Epithelial cell of prostate (primary cell): ENCODE measurements around the gene XPO6.
A peak's percentile ranks its signal among the peaks of the same experiment; 100 is the strongest.

ENCODE experiments used
- DNase-seq: peaks from one replicate; pipeline ENCODE4 v3.0.0-alpha.2; 2011; ENCODE audit warnings: low read depth, low spot score
- H3K27ac ChIP-seq: fragments of 450-650 bp; 2 replicates; pipeline ENCODE4 v1.5.1; 2017; ENCODE audit warnings: mild to moderate bottlenecking

The XPO6 gene

DNA sequence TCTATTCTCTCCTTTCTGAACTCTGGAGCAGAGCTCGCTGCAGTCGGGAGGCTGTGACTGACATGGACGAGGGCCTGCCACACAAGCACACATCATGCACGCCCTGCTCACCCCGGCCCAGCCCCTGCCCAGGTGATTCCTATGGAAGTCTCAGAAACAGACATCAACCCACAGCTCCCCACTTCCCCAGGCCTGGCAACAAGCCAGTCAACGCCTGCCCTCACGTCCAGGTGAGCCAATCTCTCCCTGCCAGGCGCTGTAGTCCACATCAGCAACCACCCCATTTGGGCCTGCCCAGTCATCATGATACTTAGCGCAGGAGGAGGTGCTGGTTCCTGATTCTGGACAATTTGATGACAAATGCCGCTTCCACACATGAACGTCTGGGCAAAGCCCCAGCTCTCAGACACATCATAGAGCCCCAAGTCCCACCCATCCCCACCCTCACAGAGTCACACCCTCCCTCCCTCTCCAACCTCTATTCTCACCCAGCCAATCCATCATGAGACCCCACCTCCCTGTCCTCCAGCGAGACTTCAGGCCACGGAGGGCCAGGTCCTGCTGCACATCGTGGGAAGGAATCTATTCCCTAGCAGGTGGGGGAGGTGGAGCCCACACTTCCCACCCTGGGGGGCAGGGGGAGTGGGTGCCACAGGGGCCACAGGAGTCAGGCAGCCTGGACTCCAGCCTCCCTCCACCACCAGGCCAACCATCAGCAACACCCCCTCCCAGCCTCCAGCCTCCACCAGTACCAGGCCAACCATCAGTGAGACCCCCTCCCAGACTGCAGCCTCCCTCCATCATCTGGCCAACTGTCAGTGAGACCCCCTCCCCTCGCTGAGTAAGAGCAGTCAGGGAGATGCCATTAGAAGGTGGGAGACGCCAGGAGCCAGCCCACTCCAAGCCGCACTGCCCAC lies 114.5 kb downstream of the XPO6 start:
- no peak for DNase-seq
- H3K27ac ChIP-seq: no peak overlapping the region

DNA sequence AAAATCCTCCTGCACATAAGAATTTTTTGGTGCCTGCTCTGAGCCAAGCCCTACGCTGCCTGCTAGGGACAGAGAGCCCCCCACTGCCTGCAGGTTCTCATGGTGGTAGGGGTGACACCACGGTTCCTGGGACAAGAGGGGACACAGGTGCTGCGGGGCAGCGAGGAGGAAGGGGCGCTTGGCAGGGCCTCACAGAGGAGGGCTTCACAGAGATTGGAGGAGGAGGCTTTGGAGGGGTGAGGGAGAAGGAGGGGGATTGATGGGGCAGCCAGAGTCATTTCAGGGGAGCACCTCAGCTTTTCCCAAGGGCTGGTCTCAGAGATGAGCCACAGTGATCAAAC lies 118.4 kb downstream of the XPO6 start:
- DNase-seq: no peak
- H3K27ac ChIP-seq: peak overlapping the region; percentile 60

DNA sequence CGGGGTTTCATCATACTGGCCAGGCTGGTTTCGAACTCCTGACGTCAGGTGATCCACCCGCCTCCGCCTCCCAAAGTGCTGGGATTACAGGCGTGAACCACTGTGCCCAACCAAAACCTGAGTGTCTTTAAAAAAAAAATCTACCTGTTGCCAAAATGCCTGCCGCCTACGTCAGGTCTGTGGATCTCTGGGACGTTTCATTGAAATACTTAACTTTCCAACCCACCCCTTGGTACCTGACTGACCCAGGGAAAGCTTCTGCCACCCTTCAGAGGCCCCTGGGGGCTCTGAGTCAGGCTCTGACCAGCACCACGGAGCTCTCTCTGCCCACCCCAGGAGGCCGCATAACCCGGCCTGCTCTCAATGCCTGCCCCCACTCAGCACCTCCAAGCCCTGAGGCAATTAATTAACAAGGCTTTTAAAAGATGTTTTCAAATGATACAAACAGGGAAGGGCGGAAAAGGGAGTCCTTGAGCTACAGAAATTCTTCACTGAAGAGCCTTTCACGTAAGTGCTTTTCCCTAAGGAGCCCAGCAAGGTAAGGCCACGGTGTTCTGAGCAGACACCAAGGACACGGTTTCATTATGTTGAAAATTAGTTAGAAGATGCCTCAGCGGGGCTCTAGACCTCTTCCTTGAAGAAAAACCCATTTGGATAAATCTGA lies 118.9 kb downstream of the XPO6 start:
- DNase-seq: no peak
- H3K27ac ChIP-seq: peak overlapping the region; percentile 60

DNA sequence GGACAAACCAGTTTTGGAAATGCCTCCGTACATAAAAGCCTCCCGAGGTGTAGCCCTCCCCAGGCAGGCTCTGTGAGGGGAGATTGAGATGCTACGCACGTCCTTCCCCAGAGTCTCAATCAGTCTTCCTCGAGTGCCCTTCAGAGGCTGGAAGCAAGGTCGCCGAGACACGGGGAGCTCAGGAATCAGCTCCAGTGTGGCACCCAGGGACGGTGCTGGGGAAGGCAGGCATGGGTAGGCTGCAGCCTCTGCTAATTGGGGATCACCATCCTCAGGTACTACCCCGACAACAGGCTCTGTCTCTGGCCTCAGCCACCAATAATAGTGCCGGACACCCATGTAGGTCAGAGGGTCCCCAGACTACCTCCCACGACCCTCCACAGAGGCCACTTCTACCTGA lies 120.1 kb downstream of the XPO6 start:
- DNase-seq: no peak
- H3K27ac ChIP-seq: no peak overlapping the region

DNA sequence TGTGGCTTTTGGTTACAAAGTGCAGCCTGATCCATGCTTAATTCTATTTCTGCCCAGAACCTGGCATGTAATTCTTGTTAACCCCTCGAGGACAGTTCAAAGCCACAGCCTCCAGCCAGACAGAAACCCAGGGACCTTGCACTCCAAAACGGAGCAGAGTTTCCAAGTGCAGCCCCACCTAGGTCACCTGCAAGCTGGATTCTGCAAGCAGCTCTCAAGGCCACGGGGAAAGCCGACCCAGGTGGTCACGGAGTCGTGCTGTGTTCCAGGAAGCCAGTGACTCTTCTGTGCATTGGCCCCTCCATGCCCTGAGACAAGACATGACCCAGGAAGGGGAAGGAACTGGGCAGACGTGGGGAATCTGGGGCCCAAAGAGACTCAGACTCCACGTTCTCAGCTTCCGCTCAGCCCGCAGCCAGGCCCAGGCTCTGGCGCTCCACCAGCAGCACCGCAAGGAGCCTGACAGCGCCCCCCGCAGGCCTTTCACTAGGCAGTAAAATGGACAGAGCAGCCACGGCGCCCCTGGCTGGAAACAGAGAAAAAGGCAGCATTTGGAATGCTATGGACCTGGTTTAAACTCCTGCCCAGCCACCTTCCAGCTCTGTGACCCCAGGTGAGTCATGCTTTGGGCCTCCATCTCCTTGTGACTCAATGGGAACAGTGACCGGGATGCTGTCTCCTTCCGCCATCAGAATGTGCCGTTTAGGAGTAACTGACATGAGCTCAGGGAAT lies 121.0 kb downstream of the XPO6 start:
- DNase-seq: no peak
- H3K27ac ChIP-seq: no peak overlapping the region

DNA sequence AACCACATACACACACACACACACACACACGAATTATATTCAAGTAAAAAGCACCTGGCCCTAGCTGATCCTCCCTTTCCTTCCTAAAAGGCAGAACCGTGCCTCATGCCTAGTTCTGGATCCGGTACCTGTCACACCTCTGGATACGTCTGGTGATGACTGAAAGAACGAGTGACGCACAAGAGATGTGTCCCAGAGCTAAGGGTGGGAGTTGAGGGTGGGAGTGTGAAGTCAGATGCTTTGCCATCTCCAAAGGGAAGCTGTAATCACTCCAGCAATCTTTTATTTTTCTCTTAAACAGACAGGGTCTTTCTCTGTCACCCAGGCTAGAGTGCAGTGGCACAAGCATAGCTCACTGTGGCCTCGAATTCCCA lies 121.8 kb downstream of the XPO6 start:
- no peak overlapping the region for H3K27ac ChIP-seq
- no peak for DNase-seq

DNA sequence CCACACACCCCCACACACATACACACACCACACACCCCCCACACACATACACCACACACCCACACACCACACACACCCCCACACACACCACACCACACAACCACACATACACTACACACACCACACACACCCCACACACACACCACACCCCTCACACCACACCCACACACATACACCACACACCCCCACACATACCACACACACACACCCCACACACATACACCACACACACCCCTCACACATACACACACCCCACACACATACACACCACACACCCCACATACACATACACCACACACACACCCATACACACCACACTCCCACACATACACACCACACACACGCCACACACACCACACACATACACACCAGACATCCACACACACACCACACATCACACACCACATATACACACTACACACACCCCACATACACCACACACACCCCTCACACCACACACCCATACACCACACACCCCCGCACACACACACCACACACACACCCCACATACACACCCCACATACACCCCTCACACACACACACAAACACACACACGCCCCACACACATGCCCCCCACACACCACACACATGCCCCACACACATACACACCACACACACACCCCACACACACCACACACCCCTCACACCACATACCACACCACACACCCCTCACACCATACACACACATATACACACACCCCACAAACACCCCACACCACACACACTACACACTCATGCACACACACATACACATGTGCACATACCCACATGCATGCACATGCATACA lies 122.4 kb downstream of the XPO6 start:
- H3K27ac ChIP-seq: no peak overlapping the region
- DNase-seq: no peak

DNA sequence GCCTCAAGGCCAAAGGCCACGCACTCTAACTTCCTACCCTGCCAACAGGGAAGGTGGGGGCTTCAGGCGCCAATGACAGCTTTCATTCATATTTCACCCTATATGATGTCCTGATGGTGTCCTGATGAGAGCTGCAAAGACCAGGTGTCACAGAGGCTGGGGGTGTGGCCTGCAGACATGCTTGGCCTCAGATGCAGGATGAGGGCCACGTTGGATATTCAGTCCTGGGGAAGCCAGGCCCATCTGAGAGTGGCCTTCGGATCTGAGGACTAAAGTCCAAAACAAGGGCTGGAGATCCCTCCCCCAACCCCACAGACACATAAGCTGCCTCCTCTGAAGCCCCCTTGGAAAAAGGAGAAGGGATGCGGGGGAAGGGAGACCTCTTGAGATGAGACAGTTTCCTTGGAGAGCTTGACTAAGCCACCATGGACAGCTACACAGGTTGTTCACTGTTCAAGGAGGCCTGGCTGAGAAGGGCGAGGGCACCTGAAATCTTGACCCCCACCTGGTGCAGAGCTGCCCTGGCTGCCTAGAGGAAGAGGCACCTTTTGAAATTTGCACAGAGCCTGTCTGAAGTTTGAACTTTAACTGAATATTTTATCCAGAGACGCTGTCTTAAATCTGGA lies 124.0 kb downstream of the XPO6 start:
- no peak overlapping the region for H3K27ac ChIP-seq
- DNase-seq: no peak

DNA sequence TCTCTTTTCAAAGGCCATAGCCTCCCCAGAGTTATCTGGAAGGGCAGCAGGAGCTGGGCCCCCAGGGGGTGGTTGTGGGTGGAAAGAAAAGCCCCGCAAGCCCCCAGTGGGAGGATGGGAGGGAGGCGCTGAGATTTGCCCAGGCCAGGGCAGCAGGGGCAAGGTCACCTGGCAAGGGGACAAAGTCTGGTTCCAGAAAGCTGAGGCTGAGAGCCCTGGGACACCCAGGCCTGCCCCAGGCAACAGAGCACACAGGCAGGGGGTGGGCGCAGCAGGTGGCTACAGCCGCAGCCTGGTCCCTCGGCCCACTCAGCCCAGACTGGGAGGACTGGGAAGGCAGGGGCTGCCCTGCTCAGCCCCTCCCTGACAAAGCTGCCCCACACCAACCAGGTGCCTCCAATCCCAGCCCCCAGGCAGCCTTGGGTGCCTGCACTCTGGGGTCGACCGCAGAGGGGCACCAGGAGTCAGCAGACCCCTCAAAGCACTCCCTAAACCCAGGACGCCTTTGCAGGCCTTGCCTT lies 124.6 kb downstream of the XPO6 start:
- no peak for DNase-seq
- H3K27ac ChIP-seq: no peak overlapping the region

DNA sequence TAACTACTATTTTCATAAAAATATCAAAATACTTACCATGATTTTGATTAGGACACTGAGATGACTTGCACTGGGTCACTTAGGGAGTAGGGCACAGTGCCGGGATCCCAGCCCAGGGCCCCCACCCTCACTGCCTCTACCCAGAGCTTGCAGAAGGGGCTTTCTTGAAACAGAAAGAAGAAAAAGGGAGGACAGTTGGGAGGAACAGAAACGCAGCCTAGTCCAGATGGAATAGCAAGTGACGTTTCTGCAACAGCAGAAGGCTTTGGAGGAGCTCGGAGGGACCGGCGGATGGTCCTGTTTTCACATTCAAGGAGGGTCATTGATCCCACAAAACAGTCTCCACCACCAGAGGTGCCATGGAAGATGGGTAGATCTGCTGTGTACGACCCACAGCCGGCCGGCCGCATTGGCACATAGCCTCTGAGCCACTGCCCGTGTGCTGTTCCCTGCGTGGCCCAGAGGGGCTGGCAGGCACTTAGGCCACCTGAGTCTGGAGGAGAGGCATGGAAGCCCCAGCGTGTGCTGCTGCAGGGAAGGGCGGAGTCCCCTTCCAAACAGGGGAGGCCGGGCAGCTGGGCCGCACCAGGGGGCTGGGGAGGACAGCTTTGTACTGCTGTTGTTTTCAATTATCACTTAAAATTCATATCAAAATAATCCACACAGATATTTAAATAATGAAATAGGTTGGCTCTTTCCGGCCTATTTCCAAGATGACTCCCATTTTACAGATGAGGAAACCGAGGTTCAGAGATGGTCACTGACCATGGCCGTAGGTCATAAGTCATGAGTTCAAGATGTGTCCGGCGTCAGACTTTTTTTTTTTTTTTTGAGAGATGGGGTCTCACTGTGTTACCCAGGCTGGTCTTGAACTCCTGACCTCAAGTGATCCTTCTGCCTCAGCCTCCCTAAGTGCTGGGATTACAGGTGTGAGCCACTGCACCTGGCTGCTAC lies 125.3 kb downstream of the XPO6 start:
- H3K27ac ChIP-seq: no peak overlapping the region

DNA sequence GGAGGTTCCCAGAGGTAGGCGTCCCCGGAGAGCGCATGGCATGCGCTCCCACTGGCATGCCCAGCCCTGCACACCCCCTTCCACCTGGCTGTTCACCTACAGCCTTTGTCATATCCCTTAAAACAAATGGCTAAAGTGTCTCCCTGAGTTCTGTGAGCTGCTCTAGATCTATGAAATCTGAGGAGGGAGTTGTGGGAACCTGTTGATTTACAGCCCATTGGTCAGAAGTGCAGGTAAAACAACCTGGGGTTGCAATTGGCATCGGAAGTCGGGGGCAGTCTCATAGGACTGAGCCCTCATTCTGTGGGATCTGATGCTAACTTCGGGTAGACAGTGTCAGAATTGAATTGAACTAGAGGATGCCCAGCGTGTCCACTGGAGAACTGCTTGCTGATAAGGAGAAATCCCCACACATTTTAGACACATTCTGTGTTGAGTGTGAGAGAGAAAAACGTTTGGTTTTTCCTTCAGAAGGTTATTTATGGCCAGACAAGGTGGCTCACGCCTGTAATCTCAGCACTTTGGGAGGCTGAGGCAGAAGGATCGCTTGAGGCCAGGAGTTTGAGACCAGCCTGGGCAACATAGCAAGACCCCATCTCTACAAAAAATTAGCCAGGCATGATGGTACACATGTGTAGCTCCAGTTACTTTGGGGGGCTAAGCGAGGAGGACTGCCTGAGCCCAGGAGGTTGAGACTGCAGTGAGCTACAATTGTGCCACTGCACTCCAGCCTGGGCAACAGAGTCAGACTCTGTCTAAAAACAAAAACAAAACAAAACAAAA lies 126.2 kb downstream of the XPO6 start:
- DNase-seq: no peak
- no peak overlapping the region for H3K27ac ChIP-seq

More for the DNA sequence above, 125.3 kb downstream of the XPO6 start:
- no peak for DNase-seq

DNA sequence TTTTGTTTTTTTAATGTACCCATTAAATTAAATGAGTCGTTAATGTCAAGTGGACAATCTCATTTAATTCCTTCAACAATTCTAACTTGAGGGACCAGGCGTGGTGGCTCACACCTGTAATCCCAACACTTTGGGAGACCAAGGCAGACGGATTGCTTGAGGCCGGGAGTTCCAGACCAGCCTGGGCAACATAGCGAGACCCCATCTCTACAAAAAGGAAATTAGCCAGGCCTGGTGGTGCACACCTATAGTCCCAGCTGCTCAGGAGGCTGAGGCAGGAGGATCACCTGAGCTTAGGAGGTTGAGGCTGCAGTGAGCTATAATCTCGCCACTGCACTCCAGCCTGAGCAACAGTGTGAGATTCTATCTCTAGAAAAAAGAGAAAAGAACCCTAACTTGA lies 127.6 kb downstream of the XPO6 start:
- H3K27ac ChIP-seq: no peak overlapping the region
- DNase-seq: no peak

DNA sequence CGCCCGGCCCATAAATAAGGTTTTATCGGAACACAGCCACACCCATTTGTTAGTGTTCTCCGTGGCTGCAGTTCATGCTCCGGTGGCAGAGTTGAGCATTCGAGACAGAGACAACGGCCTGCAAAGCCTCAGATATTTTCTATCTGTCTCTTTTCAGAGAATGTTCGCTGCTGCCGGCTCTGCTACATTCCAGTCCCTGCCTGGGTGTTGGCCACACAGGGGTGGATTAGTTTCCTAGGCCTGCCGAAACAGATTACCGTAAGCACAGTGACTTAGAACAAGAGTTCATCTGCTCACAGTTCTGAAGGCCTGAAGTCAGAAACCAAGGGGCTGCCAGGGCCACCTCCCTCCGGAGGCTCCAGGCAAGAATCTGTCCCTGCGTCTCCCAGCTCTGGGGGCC lies 129.1 kb downstream of the XPO6 start:
- DNase-seq: peak; percentile 14

DNA sequence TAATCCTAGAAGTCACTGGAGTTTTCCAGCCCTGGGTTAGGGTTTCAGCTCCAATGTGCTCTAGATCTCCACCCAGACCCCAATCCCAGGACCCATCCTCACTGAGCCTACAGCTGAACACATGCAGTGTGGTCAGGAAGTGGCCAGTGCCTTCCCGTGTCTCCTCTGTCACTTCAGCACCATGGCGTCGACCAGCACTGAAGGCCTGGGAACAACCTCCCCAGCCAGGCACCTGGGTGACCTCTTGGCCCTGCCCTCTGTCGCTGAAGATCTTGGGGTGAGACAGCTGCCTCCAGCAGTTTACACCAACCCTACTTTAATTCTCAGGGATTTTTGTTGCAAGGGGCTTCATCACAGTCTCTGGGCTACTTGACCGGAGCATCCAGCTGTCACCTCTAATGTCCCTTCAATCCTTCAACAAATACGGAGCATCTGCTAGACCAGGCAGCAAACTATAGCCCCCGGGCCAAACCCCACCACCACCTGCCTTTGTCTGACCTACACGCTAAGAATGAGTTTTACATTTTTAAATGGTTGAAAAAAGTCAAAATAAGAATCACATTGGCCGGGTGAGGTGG lies 130.3 kb downstream of the XPO6 start:
- DNase-seq: no peak
- H3K27ac ChIP-seq: no peak overlapping the region

More for the DNA sequence above, 129.1 kb downstream of the XPO6 start:
- H3K27ac ChIP-seq: peak overlapping the region; percentile 62

DNA sequence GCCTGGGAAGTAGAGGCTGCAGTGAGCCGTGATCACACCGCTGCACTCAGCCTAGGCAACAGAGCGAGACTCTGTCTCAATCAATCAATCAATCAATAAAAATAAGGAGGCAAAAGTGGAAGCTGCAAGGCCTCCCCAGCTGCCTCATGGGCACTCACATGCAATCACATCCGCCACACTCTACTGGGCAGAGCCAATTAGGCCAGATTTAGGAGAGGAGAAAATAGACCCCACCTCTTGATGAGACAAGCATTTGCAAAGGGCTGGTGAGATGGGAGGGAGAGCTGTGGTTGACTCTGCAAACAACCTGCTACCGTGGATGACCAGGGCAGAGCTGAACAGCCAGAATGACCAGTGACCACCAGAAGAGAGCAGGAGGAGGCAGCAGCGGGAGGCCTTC lies 133.5 kb downstream of the XPO6 start:
- H3K27ac ChIP-seq: no peak overlapping the region
- DNase-seq: no peak

DNA sequence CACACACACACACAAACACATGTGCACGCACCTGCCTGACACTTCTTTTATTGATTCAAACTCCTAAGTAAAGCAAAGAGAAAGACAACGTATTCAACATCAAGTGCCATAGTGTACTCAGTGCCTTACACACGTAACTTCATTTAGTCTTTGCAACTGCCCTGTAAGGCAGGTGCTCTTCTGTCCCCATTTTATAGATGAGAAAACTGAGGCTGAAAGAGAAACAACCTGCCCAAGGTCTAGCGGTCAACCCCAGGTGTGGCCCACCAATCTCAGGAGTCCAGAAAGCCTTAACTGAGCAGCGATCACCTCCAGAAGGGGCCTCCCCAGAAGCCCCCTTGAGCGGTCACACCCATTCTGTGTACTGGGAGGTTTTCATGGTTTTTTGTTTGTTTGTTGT lies 137.9 kb downstream of the XPO6 start:
- no peak for DNase-seq

DNA sequence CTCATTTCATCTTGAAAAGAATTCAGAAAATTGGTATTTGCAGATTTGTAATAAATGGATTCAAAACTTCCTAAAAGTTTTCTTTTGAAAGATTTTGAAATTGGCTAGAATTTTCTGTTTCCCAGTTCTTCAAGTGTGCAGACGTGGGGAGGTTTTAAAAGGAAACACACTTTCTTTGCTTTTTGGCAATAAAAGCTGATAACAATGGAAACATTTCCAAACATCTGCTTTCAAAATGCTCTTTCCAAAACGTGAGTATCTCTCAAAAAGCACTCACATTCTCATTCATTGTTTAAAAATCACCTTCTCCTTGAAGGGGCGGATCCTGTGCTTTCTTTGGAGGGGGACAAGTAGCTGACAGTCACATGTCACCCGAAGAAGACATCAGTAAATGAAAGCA lies 139.7 kb downstream of the XPO6 start:
- no peak overlapping the region for H3K27ac ChIP-seq
- DNase-seq: no peak

More for the DNA sequence above, 137.9 kb downstream of the XPO6 start:
- H3K27ac ChIP-seq: no peak overlapping the region
